ENCODE data around the gene CXCR5. TPM values are rescaled to one million over a fixed set of nuclear protein-coding genes. Genes with fewer than 3 reads are reported as not detected.

The CXCR5 gene
- total and polyA plus RNA-seq, 2 of the 4 experiments (the other 2 are of a cell fraction) = not detected

DNA sequence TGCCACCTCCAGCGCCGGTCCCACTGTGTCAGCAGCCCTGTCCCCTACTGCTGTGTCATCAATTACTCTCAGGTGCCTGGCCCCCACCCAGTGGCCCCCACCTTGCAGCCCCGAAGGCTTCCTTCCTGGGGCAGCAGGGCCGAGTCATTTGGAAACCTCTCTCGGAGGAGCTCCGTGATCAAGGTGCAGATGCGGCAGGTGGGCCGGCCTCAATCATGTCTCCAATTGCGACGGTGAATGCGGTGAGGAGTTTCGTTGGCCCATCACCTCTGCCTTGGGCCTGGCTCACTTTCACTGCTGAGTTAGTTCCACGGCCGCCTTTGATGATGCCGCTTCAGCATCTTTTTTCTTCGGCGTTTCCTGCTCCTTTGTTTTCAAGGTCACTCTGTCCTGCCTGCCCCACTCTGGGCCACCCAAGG is 11.3 kb upstream of the CXCR5 start:
- H2AK9ac ChIP-seq (replicated peaks; ENCODE audit: low read depth, low read length, poor library complexity) = no peak overlapping the region
- 87% methylated on average over 12 of the region's 17 CpGs; no CpG with 5 or more reads in 1 of the 2 experiments for WGBS, 2 experiments (ENCODE audit: extremely low coverage in 2 of 2, insufficient read length in 1 of 2)
- no peak overlapping the region for H3K14ac ChIP-seq (replicated peaks; ENCODE audit: low read depth, low read length)
- H3K4me3 ChIP-seq (ENCODE audit: insufficient read depth, low read depth, low read length) = no peak overlapping the region
- DNase-seq = no peak
- no peak overlapping the region for H2AFZ ChIP-seq (replicated peaks; ENCODE audit: low read length, poor library complexity)
- H4K91ac ChIP-seq (ENCODE audit: insufficient read depth, low read depth, low read length) = no peak overlapping the region
- no peak overlapping the region for H3K18ac ChIP-seq (ENCODE audit: low read depth, low read length)
- BruUV-seq (replicated peaks) = no TSS peak
- H3K79me1 ChIP-seq (ENCODE audit: low read depth in 1 of 2, low read length in 2 of 2) = no peaks in the 10 kb centered on the region
- H3K27me3 ChIP-seq (ENCODE audit: control insufficient read depth, insufficient read depth, low read length) = peaks cover 2% of the 10 kb centered on the region
- no peak overlapping the region for H2BK120ac ChIP-seq (ENCODE audit: low read depth, low read length)
- H3K9me1 ChIP-seq (ENCODE audit: insufficient read depth, low read length) = peaks cover 5% of the 10 kb centered on the region; the same call in 1 of the 2 replicates
- peaks cover 12% of the 10 kb centered on the region; the same call in 1 of the 2 replicates for H3K4me1 ChIP-seq (ENCODE audit: control insufficient read depth, insufficient read depth, low read length)
- ChIA-PET POLR2A (ENCODE audit: unreplicated experiment) (no interaction called here), CTCF (no interaction called here)
- no peak overlapping the region for H3K56ac ChIP-seq (ENCODE audit: extremely low read depth, insufficient read depth, low read length)
- H3K23ac ChIP-seq (ENCODE audit: low read depth, low read length) = no peak overlapping the region
- no peak for TF ChIP-seq MXI1 (IDR thresholded peaks at IDR 0.05; ENCODE audit: borderline replicate concordance, low read depth, low read length)
- no peak for TF ChIP-seq BHLHE40 (IDR thresholded peaks at IDR 0.05; ENCODE audit: low read depth, low read length)
- no peak for TF ChIP-seq RAD21 (IDR thresholded peaks at IDR 0.05; ENCODE audit: low read length)
- no peak for TF ChIP-seq NFE2L2 (IDR thresholded peaks at IDR 0.05; ENCODE audit: low read depth, low read length)
- no peak for TF ChIP-seq CEBPB (IDR thresholded peaks at IDR 0.05; ENCODE audit: low read depth, low read length)
- TF ChIP-seq RCOR1 (IDR thresholded peaks at IDR 0.05; ENCODE audit: insufficient replicate concordance, low read length) = no peak
- TF ChIP-seq, protein P1, sequence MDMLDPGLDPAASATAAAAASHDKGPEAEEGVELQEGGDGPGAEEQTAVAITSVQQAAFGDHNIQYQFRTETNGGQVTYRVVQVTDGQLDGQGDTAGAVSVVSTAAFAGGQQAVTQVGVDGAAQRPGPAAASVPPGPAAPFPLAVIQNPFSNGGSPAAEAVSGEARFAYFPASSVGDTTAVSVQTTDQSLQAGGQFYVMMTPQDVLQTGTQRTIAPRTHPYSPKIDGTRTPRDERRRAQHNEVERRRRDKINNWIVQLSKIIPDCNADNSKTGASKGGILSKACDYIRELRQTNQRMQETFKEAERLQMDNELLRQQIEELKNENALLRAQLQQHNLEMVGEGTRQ (IDR thresholded peaks at IDR 0.05; ENCODE audit: low read depth, low read length) = no peak
- no peak for TF ChIP-seq CHD1 (IDR thresholded peaks at IDR 0.05; ENCODE audit: low read depth, low read length)
- TF ChIP-seq, protein P2, sequence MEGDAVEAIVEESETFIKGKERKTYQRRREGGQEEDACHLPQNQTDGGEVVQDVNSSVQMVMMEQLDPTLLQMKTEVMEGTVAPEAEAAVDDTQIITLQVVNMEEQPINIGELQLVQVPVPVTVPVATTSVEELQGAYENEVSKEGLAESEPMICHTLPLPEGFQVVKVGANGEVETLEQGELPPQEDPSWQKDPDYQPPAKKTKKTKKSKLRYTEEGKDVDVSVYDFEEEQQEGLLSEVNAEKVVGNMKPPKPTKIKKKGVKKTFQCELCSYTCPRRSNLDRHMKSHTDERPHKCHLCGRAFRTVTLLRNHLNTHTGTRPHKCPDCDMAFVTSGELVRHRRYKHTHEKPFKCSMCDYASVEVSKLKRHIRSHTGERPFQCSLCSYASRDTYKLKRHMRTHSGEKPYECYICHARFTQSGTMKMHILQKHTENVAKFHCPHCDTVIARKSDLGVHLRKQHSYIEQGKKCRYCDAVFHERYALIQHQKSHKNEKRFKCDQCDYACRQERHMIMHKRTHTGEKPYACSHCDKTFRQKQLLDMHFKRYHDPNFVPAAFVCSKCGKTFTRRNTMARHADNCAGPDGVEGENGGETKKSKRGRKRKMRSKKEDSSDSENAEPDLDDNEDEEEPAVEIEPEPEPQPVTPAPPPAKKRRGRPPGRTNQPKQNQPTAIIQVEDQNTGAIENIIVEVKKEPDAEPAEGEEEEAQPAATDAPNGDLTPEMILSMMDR (conservative IDR thresholded peaks at IDR 0.05; ENCODE audit: low read depth, low read length) = no peak
- TF ChIP-seq MAZ (IDR thresholded peaks at IDR 0.05; ENCODE audit: borderline replicate concordance, low read depth, low read length) = no peak
- TF ChIP-seq POLR2A (IDR thresholded peaks at IDR 0.05; ENCODE audit: low read depth, low read length) = no peak
- ATAC-seq (ENCODE audit: low read depth) = no peak
- no peak overlapping the region for H3K4me2 ChIP-seq (ENCODE audit: low read depth, low read length)
- H2AK5ac ChIP-seq (ENCODE audit: low read depth, low read length) = no peak overlapping the region
- H3K9ac ChIP-seq (ENCODE audit: low read depth, low read length) = no peak overlapping the region
- H3K9me3 ChIP-seq (ENCODE audit: control insufficient read depth, insufficient read depth, low read length) = no peaks in the 10 kb centered on the region
- H3K27ac ChIP-seq (ENCODE audit: insufficient read depth, low read length) = no peak overlapping the region
- H3K4ac ChIP-seq (ENCODE audit: low read depth, low read length) = no peak overlapping the region
- H4K20me1 ChIP-seq (ENCODE audit: insufficient read depth, low read length) = no peaks in the 10 kb centered on the region
- no peak overlapping the region for H4K8ac ChIP-seq (ENCODE audit: low read depth in 2 of 2, low read length in 2 of 2)
- no peak overlapping the region for H2BK20ac ChIP-seq (ENCODE audit: low read depth, low read length)
- in situ Hi-C loops (cut with MboI; ENCODE audit: low sequenced_read_pairs) = no loop called here
- intact Hi-C loops (cut with micrococcal nuclease) = no loop called here
- no peak overlapping the region for H2BK5ac ChIP-seq (ENCODE audit: low read depth, low read length, poor library complexity, severe bottlenecking)
- dilution Hi-C loops (cut with HindIII; ENCODE audit: low sequenced_read_pairs, unreplicated experiment) = no loop called here
- H2BK15ac ChIP-seq (ENCODE audit: low read depth, low read length) = no peak overlapping the region
- no peak overlapping the region for H4K5ac ChIP-seq (ENCODE audit: low read depth, low read length)
- H3K36me3 ChIP-seq (ENCODE audit: control insufficient read depth, insufficient read depth, low read length) = no peaks in the 10 kb centered on the region
